ENCODE measurements around the gene CLCN7. TPM values are rescaled to one million over a fixed set of nuclear protein-coding genes. Genes with fewer than 3 reads are reported as not detected.

Gene CLCN7
- total and polyA plus RNA-seq, 2 of the 13 experiments (the other 11 are each of a cell fraction or from before 2014, with no cell fraction given): 24.6 to 25.1 TPM

DNA sequence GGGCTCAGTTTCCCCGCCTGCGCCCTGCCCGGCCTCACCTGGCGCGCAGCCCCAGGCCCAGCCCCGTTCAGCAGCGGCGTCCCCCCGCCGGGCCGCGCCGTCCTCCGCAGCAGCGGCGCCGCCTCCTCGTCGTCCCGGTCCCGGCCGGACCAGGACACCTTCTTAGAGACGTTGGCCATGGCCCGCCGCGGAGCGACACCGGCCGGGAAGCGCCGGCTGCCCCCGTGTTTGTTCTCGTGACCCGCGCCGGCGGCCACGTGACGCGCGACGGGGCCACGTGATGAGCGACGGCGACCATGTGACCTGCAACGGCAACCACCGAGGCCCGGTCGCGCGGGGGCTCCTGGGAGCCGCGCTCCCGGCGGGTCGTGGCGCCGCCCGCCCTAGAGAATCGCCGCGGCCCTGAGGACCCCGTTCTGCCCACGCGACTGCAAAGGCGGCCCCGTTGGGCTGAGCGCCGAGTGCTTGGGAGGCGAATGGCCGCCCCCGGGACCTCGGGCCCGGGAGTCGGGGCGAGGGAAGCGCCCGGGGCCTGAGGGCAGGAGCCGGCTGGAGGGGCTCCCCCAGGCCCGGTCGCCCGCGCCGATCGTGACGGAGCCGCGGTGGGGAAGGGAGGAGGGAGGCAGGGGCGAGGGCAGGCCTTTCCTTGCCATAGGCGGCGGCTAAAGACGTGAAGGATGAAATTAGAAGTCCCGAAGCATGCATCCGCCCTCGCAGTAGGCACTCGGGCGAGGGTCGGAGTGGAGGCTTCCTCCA lies at the start of gene CLCN7 (continued):
- TF ChIP-seq POLR2AphosphoS5 (IDR thresholded peaks at IDR 0.05; ENCODE audit: low read depth, low read length): peak; percentile 68
- TF ChIP-seq ZBTB21 (CRISPR knock-in tag; IDR thresholded peaks at IDR 0.05): no peak
- no peak; the same call in 1 of the 2 replicates for TF ChIP-seq MIER2 (CRISPR knock-in tag; IDR thresholded peaks at IDR 0.05)
- TF ChIP-seq SMAD9 (CRISPR knock-in tag; IDR thresholded peaks at IDR 0.05): no peak
- TF ChIP-seq ZC3H13 (CRISPR knock-in tag; IDR thresholded peaks at IDR 0.05): peak; percentile 86; the same call in 1 of the 2 replicates
- TF ChIP-seq FOXM1 (CRISPR knock-in tag; IDR thresholded peaks at IDR 0.05): no peak
- TF ChIP-seq AHR (CRISPR knock-in tag; IDR thresholded peaks at IDR 0.05): peak; percentile 96
- TF ChIP-seq ZSCAN25 (CRISPR knock-in tag; IDR thresholded peaks at IDR 0.05): peak; percentile 66; the same call in 1 of the 2 replicates
- peak; percentile 83; the same call in 1 of the 2 replicates for TF ChIP-seq ZNF841 (CRISPR knock-in tag; IDR thresholded peaks at IDR 0.05; ENCODE audit: borderline replicate concordance)
- no peak for TF ChIP-seq MTERF4 (CRISPR knock-in tag; IDR thresholded peaks at IDR 0.05)
- peak; percentile 96 for TF ChIP-seq MXD3 (CRISPR knock-in tag; IDR thresholded peaks at IDR 0.05)
- TF ChIP-seq SRY (CRISPR knock-in tag; IDR thresholded peaks at IDR 0.05): peak; percentile 92
- TF ChIP-seq MEIS2 (CRISPR knock-in tag; IDR thresholded peaks at IDR 0.05): peak; percentile 68; the same call in 1 of the 2 replicates
- peak; percentile 59; the same call in 1 of the 2 replicates for TF ChIP-seq ZNF552 (CRISPR knock-in tag; IDR thresholded peaks at IDR 0.05; ENCODE audit: borderline replicate concordance)
- TF ChIP-seq SRSF1 (optimal IDR thresholded peaks at IDR 0.05; ENCODE audit: low read depth, low read length): peak; percentile 34
- TF ChIP-seq ELF1 (CRISPR knock-in tag; IDR thresholded peaks at IDR 0.05): no peak
- no peak for TF ChIP-seq ZBTB39 (CRISPR knock-in tag; IDR thresholded peaks at IDR 0.05)
- TF ChIP-seq ZNF138 (CRISPR knock-in tag; IDR thresholded peaks at IDR 0.05; ENCODE audit: low read depth): peak; percentile 73
- peak; percentile 85; the same call in 1 of the 2 replicates for TF ChIP-seq IRF2 (CRISPR knock-in tag; IDR thresholded peaks at IDR 0.05)
- no peak for TF ChIP-seq ZNF747 (CRISPR knock-in tag; IDR thresholded peaks at IDR 0.05; ENCODE audit: borderline replicate concordance)
- TF ChIP-seq SIN3B (IDR thresholded peaks at IDR 0.05; ENCODE audit: low read length): 0 out of 2 replicates have a peak, but pooled peaks have one; percentile 56
- no peak for TF ChIP-seq PCBP2 (optimal IDR thresholded peaks at IDR 0.05; ENCODE audit: low read depth, low read length, poor library complexity, severe bottlenecking)
- TF ChIP-seq, protein P1, sequence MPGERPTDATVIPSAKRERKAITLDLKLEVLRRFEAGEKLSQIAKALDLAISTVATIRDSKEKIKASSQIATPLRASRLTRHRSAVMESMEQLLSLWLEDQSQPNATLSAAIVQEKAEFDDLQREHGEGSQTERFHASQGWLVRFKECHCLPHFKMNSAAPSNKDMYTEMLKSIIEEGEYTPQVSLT (CRISPR knock-in tag; IDR thresholded peaks at IDR 0.05; ENCODE audit: borderline replicate concordance, low read depth): no peak
- TF ChIP-seq MIXL1 (CRISPR knock-in tag; IDR thresholded peaks at IDR 0.05): peak; percentile 49; the same call in 1 of the 2 replicates
- TF ChIP-seq MTF2 (CRISPR knock-in tag; IDR thresholded peaks at IDR 0.05; ENCODE audit: borderline replicate concordance): peak; percentile 75; the same call in 1 of the 2 replicates
- peak; percentile 98 for TF ChIP-seq KAT8 (CRISPR knock-in tag; IDR thresholded peaks at IDR 0.05)
- peak; percentile 82; the same call in 1 of the 2 replicates for TF ChIP-seq ZNF782 (CRISPR knock-in tag; IDR thresholded peaks at IDR 0.05; ENCODE audit: borderline replicate concordance)
- TF ChIP-seq FOSL1 (CRISPR knock-in tag; IDR thresholded peaks at IDR 0.05; ENCODE audit: borderline replicate concordance): no peak
- TF ChIP-seq ZNF709 (CRISPR knock-in tag; IDR thresholded peaks at IDR 0.05): peak; percentile 94
